Measurements from ENCODE around the gene C17orf78. TPM values are rescaled to one million over a fixed set of nuclear protein-coding genes. Genes with fewer than 3 reads are reported as not detected.

C17orf78 gene
- total and polyA plus RNA-seq, 2 of the 13 experiments (the other 11 are each of a cell fraction or from before 2014, with no cell fraction given), result not detected

DNA sequence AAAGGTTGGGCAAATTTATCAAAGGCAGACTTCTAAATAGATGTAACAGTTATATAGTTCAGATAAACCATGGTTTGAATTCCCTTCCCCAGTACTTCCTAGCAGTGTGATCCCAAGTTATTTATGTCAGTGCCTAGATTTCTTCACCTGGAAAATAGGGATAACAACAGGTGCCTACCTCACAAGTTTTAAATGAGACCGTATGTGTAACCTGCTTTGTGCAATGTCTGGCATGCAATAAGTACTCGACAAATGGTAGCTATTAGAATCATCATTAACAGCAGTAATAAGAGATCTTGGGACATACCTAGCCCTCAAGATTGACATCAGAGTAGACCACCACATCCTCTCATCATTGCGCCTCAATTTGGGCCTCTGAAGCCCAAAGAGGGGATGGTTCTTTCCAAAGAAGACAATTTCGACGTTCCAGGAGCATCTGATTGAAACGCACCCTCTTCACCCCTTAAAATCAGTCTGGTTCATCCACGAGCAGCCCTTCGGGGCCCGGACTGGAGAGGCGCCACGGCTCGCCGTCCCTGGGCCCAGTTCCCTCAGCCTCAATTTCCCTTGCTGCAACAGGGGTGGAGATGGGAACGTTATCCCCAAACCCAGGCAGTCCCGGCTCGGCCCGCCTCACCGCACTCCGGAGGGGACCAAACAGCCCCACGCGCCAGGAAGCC, 30.3 kb downstream of the C17orf78 start (continued):
- TF ChIP-seq GFI1 (CRISPR knock-in tag; IDR thresholded peaks at IDR 0.05; ENCODE audit: borderline replicate concordance), result no peak
- TF ChIP-seq, protein P1, sequence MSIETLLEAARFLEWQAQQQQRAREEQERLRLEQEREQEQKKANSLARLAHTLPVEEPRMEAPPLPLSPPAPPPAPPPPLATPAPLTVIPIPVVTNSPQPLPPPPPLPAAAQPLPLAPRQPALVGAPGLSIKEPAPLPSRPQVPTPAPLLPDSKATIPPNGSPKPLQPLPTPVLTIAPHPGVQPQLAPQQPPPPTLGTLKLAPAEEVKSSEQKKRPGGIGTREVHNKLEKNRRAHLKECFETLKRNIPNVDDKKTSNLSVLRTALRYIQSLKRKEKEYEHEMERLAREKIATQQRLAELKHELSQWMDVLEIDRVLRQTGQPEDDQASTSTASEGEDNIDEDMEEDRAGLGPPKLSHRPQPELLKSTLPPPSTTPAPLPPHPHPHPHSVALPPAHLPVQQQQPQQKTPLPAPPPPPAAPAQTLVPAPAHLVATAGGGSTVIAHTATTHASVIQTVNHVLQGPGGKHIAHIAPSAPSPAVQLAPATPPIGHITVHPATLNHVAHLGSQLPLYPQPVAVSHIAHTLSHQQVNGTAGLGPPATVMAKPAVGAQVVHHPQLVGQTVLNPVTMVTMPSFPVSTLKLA (IDR thresholded peaks at IDR 0.05), result no peak
- TF ChIP-seq THAP7 (CRISPR knock-in tag; IDR thresholded peaks at IDR 0.05), result peak; percentile 82; the same call in 1 of the 2 replicates
- TF ChIP-seq, protein P2, sequence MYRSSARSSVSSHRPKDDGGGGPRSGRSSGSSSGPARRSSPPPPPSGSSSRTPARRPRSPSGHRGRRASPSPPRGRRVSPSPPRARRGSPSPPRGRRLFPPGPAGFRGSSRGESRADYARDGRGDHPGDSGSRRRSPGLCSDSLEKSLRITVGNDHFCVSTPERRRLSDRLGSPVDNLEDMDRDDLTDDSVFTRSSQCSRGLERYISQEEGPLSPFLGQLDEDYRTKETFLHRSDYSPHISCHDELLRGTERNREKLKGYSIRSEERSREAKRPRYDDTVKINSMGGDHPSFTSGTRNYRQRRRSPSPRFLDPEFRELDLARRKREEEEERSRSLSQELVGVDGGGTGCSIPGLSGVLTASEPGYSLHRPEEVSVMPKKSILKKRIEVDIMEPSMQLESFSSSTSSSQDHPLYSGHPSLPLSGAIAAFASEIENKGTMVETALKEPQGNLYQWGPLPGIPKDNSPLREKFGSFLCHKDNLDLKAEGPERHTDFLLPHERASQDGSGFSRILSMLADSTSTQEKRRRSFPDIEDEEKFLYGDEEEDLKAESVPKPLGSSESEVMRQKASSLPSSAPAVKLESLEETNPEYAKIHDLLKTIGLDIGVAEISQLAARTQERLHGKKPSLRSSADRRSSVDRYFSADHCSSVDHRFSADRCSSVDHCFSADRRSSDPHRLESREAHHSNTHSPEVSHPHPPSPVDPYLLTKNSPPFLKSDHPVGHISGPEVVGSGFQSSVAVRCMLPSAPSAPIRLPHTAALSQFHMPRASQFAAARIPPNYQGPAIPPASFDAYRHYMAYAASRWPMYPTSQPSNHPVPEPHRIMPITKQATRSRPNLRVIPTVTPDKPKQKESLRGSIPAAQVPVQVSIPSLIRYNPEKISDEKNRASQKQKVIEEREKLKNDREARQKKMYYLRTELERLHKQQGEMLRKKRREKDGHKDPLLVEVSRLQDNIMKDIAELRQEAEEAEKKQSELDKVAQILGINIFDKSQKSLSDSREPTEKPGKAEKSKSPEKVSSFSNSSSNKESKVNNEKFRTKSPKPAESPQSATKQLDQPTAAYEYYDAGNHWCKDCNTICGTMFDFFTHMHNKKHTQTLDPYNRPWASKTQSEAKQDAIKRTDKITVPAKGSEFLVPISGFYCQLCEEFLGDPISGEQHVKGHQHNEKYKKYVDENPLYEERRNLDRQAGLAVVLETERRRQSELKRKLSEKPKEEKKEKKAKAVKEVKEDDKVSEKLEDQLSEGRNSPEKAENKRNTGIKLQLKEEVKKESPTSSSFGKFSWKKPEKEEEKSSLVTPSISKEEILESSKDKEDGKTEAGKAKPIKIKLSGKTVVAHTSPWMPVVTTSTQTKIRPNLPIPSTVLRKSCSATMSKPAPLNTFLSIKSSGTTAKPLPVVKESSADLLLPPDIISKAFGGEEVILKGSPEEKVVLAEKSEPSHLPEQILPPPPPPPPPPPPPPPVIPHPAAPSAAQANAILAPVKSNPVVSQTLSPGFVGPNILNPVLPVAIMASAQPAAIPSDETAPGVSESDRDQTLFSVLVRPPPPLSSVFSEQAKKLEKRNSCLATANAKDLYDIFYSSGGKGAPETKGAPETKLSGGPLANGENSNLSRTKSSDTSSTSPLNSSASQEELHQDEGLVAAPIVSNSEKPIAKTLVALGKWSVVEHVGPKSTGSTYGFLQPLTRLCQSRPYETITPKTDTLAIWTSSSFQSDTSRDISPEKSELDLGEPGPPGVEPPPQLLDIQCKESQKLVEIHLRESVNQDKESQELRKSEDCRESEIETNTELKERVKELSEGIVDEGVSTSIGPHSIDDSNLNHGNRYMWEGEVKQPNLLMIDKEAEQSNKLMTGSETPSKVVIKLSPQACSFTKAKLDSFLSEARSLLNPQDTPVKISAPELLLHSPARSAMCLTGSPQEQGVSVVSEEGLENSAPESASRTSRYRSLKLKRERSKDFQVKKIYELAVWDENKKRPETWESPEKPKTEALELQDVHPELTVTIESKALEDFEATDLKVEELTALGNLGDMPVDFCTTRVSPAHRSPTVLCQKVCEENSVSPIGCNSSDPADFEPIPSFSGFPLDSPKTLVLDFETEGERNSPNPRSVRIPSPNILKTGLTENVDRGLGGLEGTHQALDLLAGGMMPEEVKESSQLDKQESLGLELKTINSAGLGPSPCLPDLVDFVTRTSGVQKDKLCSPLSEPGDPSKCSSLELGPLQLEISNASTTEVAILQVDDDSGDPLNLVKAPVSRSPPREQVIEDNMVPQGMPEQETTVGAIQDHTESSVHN (CRISPR knock-in tag; IDR thresholded peaks at IDR 0.05), result peak; percentile 78; the same call in 1 of the 2 replicates
- TF ChIP-seq RARA (CRISPR knock-in tag; IDR thresholded peaks at IDR 0.05), result no peak; the same call in 1 of the 2 replicates
- peak; percentile 76; the same call in 1 of the 2 replicates for TF ChIP-seq SAP130 (CRISPR knock-in tag; IDR thresholded peaks at IDR 0.05; ENCODE audit: low read depth)
- TF ChIP-seq ZNF274 (CRISPR knock-in tag; IDR thresholded peaks at IDR 0.05), result peak; percentile 50; the same call in 1 of the 2 replicates
- no peak for TF ChIP-seq THYN1 (CRISPR knock-in tag; IDR thresholded peaks at IDR 0.05; ENCODE audit: borderline replicate concordance, low read depth)
- TF ChIP-seq BCL3 (CRISPR knock-in tag; IDR thresholded peaks at IDR 0.05), result peak; percentile 54; the same call in 1 of the 2 replicates
- TF ChIP-seq, protein P3, sequence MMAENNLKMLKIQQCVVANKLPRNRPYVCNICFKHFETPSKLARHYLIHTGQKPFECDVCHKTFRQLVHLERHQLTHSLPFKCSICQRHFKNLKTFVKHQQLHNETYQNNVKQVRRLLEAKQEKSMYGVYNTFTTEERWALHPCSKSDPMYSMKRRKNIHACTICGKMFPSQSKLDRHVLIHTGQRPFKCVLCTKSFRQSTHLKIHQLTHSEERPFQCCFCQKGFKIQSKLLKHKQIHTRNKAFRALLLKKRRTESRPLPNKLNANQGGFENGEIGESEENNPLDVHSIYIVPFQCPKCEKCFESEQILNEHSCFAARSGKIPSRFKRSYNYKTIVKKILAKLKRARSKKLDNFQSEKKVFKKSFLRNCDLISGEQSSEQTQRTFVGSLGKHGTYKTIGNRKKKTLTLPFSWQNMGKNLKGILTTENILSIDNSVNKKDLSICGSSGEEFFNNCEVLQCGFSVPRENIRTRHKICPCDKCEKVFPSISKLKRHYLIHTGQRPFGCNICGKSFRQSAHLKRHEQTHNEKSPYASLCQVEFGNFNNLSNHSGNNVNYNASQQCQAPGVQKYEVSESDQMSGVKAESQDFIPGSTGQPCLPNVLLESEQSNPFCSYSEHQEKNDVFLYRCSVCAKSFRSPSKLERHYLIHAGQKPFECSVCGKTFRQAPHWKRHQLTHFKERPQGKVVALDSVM (CRISPR knock-in tag; IDR thresholded peaks at IDR 0.05), result 0 out of 2 replicates have a peak, but pooled peaks have one; percentile 15
- 0 out of 2 replicates have a peak, but pooled peaks have one; percentile 20 for TF ChIP-seq ZMYM2 (CRISPR knock-in tag; IDR thresholded peaks at IDR 0.05)
- TF ChIP-seq TAF1 (CRISPR knock-in tag; IDR thresholded peaks at IDR 0.05), result no peak
